Spleen (tissue), 7 donors: ENCODE data around the gene FGD6.

Experiments
- POLR2A ChIP-seq, 3 donors: fragments of 450-650 bp; IDR thresholded peaks; one replicate each; pipeline ENCODE4 v1.5.1; 2017; ENCODE audit warnings: antibody characterized with exemption in 3 of 3, mild to moderate bottlenecking in 1 of 3
- POLR2AphosphoS5 ChIP-seq, 3 donors: sonication (generic); formaldehyde crosslinking; IDR thresholded peaks; one replicate each; pipeline ENCODE4 v1.5.1; 2017; ENCODE audit warnings: antibody characterized with exemption in 3 of 3
- TF ChIP-seq, protein P1 (sequence below), 11 experiments: fragments of 200-600 bp in 7 of 11; fragments of 450-650 bp in 4 of 11; sonication (generic) in 4 of 11; IDR thresholded peaks in 8 of 11; conservative IDR thresholded peaks in 3 of 11; 1 replicate in 7 of 11; 2 replicates in 4 of 11; pipeline versions ENCODE4 v1.4.0 to v1.8.0; 2016 to 2021; ENCODE audit warnings: antibody characterized with exemption in 11 of 11, inconsistent platforms in 4 of 11, mild to moderate bottlenecking in 1 of 11
- donor health status: DM: no; HTN: no; CAD: no; lungs with moderate emphysema.
- donor health status: DM: no; HTN: no; CAD: no.
- donor health status: DM: no; HTN: no; CAD: no.

DNA sequence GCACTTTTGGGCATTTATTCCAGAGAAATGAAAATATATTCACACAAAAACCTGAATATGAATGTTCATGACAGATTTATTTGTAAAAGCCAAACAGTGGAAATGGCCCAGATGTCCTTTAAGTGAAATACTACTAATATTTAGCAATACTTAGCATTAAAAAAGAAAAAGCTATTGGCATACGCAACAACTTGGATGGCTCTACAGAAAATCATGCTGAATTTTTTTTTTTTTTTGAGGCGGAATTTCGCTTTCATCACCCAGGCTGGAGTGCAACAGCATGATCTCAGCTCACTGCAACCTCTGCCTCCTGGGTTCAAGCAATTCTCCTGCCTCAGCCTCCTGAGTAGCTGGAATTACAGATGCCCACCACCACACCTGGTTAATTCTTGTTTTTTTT is 24.1 kb downstream of the FGD6 start:
- TF ChIP-seq, protein P1, sequence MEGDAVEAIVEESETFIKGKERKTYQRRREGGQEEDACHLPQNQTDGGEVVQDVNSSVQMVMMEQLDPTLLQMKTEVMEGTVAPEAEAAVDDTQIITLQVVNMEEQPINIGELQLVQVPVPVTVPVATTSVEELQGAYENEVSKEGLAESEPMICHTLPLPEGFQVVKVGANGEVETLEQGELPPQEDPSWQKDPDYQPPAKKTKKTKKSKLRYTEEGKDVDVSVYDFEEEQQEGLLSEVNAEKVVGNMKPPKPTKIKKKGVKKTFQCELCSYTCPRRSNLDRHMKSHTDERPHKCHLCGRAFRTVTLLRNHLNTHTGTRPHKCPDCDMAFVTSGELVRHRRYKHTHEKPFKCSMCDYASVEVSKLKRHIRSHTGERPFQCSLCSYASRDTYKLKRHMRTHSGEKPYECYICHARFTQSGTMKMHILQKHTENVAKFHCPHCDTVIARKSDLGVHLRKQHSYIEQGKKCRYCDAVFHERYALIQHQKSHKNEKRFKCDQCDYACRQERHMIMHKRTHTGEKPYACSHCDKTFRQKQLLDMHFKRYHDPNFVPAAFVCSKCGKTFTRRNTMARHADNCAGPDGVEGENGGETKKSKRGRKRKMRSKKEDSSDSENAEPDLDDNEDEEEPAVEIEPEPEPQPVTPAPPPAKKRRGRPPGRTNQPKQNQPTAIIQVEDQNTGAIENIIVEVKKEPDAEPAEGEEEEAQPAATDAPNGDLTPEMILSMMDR (IDR thresholded peaks at IDR 0.05 in 8 of 11, conservative IDR thresholded peaks at IDR 0.05 in 3 of 11), result no peak
- TF ChIP-seq POLR2AphosphoS5 (IDR thresholded peaks at IDR 0.05) (no peak), POLR2A (IDR thresholded peaks at IDR 0.05) (no peak)
